GM18502 (cell line): ENCODE data around the gene RARRES1.
"Not testable (repeated sequence)": the region's sequence is repeated elsewhere in the genome, so short reads cannot be mapped to it uniquely, and the experiment has no call there.

Experiments
- ATAC-seq: cut with Tn5 transposase; IDR thresholded peaks from one replicate; pipeline ENCODE4 v1.9.1; 2021; ENCODE audit warnings: mild to moderate bottlenecking; ENCODE audit not compliant: unreplicated experiment, poor library complexity

The RARRES1 gene

DNA sequence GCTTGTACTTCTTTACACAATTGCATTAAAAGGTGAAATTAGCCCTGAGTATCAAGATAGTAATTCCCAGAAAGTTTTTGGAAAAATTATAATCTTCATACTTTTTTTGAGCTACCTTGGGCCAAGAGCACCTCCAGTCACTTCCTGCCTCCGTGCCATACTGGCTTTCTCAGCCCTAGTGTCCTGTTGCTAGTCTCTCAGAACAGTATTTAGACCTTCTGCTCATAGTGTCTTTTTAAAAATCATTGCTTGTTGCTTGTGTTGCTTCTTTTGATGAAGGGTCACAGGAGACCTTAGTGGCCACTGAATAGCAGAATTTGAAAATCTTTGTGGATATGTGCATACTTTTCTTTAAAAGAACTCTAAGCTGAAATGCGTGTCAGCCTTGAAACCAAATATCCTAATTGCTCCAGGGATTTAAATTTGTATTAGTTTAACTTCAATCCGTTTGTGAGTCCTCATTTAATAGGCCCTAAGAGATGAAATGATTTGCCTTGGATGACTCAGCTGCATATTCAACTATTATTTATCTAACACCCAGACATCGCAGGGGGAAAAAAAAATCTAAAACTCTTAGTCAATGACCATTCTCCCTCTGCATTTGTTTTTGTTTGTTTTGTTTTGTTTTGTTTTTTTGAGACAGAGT, 30.7 kb downstream of the RARRES1 start:
- no peak for ATAC-seq

DNA sequence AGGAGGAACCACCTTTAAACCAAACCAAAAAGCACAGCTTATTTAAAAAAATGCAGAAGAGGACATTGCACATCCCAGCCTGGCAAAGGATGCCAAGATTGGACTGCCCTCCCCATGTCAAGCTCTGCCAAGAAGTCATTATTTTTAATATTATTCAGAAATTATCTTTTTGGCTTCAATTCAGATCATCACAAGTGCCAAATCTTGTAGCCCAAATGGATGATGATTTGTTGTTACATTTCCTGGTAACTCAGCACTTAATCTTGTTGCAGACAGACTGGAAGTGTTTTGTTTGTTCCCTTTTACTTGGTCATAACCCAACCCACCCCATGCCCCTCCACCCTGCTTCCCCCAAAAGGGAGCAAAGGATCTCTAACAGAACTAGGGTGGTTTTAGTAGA, 31.7 kb downstream of the RARRES1 start:
- ATAC-seq, result no peak

DNA sequence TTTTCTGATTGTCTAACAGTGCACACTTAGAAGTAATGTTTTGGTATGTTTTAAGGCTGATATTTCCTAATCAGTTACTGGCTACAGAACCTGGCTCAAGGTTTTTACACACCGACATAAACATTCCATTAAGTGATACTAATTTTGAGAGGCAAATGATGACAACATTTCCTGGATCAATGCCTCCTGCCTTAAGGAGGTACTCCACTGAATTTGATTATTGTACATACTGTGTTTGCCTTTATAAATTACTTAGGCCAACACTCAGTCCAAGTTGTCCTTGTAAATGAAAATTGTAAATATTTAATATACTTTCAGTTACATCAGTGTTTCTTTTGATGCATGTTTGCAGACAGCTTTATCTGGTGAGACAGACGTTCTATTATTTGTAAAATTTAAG, 35.6 kb downstream of the RARRES1 start:
- ATAC-seq, result no peak

DNA sequence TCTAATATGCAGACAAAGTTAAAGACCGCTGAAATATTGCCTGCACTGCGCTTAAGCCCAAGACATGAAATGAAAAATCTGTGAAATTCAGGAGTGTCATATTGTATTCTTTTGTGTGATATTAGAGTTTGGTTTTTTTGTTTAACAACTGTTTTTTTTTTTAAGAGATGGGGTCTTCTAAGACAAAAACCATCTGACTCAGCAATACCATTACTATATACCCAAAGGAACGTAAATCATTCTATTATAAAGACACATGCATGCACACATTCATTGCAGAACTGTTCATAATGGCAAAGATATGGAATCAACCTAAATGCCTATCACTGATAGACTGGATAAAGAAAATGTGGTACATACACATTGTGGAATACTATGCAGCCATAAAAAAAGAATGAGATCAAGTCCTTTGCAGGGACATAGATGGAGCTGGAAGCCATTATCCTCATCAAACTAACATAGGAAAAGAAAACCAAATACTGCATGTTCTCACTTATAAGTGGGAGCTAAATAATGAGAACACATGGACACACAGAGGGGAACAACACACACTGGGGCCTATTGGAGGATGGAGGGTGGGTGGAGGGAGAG, 38.3 kb downstream of the RARRES1 start:
- not testable (repeated sequence) for ATAC-seq

DNA sequence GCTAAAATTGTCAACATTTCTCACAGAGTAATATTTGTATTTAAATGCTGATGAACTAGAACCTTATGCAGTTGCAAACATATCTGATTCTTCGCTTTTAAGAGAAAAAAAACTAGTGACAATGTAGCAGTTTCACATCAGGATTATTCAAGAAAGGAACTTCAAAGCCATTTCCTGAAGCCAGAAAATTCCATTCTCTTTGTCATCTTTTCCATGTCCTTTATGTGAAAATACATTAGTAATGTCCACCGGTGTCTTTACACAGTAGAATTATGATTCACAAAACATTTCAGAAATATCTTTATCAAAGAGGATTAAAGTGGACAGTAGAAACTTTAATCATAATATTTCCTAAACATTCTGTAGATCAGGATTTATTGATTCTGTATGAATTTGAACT, 47.1 kb downstream of the RARRES1 start:
- ATAC-seq, result no peak

DNA sequence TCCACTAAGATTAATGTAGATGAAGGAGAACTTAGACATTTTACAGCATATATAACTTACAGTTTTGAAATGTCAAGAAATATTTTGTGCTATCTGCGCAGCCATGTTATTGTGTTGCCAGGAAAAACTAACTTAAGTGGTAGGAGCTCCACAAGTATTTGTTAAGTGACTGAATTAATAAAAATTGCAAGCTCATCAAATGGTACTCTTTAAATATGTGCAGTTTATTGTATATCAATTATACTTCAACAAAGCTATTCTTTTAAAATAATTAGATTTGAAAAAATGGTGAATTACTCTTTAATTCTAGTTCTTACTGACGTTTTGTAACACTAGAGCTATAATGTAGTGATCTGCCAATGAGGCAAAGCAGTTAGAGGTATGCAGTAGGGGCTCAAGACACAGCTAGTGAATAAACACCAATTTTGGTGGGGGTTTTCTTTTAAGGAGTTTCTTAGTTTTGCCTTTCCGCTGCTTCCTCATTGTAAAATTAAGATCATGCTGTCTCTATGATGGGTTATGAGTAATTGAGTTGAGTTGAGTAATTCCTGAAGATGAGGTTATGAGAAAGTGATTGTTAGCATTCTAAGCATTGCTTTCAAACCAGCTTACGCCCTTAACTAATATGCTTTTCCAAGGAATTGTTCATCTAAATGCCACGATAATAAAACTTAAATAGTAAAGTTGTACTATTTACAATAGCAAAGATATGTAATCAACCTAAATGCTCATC, 48.9 kb downstream of the RARRES1 start:
- no peak for ATAC-seq

DNA sequence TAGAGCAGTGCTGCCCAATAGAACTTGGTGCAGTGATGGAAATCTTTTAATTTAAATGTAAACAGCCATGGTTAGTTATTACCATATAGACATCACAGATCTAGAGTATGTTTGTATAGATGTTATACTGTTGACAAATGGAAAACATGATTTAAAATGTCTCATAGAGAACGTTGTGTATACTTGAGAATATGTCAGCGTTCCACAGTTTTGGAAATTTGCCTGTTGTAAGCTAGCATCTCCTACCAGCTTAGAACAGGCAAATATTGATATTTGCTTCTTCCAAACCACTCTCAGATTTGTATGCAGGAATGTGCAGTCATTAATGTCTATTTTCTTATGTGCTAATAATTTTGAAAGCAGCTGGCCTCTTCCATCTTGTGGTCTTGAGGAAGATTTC, 51.4 kb downstream of the RARRES1 start:
- ATAC-seq, result no peak

DNA sequence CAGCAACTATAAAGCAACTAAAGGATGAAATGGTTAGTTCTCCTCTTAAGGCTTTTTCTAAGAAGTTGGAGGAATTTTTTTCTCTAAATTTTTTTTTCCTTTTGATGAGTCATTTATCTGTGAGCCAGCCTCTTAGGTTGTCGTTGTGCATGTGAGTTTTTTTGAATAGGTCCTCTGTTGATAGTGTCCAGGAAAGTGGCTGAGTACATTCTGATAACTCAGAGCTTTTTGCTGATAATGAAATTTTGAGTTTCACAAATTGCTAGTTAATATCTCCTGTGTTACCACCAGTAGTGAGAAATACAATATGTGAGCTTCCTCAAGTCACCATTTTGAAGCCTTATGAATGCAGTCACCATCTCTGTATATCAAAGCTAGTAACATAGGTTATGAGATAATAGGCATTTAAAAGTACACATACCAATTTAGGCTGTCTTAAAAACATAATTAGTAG, 52.7 kb downstream of the RARRES1 start:
- no peak for ATAC-seq

DNA sequence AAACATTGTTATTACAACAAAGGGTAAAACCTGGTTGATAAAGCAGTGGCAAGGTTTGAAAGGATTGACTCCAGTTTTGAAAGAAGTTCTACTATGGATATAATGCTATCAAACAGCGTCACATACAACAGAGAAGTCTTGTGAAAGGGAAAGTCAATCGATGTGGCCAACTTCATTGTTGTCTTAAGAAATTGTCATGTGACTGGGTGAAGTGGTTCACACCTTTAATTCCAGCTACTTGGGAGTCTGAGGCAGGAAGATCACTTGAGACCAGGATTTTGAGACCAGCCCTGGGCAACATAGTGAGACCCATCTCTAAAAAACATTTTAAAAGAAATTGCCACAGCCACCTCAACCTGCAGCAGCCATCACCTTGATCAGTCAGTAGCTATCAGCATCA, 53.6 kb downstream of the RARRES1 start:
- no peak for ATAC-seq

DNA sequence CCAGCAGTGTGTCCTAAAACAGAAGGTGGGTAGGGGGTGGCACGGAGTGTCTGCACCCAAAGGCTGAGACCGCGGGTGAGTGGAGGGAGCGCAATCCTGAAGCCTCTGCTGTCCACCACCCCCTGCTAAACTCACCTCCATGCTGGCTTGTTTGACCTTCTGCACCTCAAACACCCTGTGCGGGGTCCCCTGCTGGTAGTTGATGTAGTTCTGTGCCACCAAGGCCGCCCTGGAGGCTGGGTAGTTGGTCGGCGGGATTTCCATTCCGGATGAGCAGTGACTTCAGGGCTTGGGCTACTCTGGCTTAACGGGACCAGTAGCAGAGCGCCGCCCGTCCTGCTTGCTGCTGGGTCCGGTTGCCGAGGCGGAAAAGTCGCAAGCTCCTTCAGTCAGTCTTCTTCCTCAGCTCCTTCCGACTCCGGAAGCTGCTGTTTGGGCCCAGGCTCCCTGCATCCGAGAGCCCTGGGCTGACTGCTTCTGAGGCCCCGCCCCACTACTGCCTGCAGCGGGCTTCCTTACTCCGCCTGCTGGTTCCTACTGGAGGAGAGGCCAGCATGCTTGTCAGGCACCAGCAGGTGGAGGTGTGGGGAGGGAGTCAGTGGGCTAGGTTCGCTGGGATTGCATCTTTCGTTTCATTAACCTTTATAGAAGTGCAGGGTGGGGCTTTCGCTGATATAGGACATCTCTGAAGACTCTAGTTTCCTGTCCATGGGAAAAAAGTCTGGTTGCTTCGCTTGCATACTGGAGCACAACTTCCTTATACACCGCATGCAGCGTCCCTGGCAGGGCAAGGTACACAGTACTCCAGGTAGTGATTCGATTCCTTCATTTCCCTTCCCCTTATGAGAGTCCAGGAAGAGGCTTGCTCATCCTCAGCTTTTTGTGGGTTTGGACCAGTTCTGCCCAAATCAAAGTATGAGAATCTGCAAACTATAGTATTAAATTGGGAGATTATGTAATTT, 59.8 kb downstream of the RARRES1 start, which contains the start of gene LXN:
Gene LXN (minus strand): TSS at position 434 of the 962 bp plus-strand sequence. CDS start 170 bp downstream, at position 264.
- peak; percentile 100 for ATAC-seq

DNA sequence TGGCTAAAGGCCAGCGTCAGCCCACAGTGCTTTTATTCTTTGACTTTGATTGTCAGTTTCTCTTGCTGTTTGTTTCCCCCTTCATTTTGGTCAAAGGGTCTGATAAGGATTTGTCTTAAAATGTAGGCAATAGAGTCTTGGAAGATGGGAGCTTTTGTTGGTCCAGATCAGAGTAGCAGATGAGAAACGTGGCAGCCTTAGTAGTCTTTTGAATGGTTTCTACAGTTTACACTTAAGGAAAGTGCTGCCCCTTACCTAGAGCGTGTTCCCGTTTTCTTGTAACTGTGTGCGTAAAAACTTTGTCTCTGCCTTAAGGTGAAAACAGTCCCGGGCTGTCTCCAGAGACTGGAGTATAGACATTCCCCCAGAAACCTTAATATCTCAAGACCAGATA, 60.4 kb downstream of the RARRES1 start:
- ATAC-seq, result peak; percentile 1

DNA sequence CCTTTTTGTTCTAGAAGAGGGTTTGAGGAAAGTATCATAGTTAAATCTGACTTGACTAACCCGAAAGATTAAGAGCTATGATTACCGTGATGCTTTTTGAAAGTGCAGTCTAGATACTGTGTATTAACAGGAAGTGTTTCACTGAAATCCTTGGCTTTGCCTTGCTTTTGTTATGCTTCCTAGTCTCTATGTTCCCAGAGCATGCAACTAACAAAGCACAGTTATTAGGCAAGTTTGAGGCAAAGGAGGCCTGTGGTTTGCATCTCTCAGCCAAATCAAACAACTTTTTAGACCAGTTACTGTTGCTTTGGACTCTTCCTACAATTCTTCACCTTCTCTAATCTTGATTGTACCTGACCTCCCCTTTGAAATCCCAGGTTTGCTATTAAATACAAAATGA, 63.8 kb downstream of the RARRES1 start:
- no peak for ATAC-seq

DNA sequence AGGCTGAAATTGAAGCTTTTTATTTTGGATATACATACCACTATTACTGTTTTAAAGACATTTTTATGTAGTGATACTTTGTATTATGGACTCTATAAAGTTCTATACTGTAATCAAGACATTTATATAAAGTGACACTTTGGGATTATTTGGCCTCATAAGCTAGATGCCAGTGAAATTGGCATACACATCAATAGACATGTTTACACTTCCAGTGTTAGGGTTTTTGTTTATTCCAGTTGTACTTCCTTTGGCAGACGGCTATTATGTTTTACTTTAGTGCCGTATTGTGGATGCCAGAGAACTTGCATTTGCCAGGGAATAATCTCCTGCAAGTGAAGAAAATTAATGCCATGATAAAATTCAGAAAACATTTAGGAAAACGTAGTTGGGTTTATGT, 65.8 kb downstream of the RARRES1 start:
- no peak for ATAC-seq

DNA sequence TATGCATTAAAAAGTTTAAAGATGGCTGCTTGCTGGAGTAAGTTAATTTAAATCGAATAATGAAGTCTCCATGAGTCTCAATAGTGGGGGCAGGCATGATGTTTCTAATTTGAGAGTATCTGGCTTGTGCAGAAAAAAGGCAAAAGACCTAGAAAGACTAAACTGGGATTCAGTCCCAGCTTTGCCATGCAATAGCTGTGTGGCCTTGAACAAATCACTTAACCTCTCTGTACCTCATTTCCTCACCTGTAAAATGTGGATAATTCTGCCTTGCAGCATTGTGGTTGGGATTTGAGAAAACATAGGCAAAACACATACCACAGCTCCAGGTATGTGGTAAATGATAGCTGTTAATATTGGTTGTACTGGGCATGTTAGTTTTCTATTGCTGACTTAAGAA, 68.4 kb downstream of the RARRES1 start:
- ATAC-seq, result no peak

DNA sequence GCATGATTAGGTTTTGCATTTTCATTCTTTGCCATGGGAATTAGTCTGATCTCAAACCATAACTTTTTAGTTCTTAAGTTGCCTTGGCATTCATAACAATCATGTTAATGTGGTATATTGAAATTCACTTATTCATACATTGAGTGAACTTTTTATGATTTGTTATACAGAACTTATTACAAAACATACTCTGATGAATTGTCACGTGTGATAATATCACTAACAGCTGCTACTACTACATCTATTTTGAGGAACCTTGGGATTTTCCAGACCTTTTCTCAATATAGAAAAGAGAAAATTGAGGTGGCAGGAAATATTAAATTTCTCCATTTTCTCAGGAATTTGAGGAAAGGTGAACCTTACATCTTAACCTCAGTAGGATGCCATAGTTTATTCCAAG, 69.0 kb downstream of the RARRES1 start:
- ATAC-seq, result no peak

DNA sequence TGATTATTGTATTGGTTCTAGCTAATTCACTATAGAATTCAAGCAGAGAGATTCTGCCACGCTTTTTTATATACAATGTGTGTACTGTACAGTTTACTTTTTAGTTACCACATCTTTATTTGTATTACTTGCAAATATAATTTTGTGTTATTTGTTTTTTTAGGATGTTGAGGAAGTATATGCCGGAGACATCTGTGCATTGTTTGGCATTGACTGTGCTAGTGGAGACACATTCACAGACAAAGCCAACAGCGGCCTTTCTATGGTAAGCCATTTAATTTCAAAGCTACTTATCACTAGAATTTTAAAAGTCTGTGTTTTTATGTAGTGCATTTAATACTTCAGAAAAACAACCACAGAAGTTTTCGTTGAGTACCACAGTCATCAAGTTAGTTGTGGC, 71.5 kb downstream of the RARRES1 start:
- ATAC-seq, result no peak

DNA sequence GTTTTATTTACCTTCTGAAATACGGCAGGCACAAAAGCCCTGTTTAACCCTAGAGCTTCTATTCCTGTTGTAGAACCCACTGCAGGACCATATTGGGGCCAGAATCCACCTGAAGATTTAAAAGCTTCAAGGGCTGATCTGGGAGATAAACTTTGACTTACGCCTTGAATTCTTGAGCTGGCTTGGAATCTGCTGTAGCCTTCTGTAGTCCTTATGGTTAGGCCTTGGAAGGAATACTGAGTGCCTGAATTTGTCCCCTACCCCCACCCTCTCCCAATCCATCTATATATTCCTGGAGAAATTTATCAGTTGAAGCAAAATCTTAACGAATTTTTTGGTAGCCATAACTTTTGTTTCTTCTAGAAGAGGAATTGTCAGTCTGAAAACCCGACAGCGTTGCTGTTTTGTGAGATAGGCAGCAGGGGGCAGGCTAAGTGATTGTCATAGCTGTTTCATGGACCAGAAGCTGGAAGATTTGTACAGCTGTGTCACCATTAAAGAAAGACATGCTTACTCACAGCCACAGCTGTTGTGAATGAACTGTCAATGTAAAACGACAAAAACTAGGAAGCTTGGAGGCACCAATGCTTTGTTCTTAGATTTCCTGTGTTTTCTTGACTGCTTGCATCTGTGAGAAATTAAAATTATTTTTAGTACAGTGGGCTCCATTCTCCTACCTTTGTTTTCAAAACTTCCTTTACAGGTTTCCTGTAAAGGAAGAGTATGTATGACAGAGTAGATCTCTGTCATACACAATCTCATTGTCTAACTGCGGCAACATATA, 72.6 kb downstream of the RARRES1 start:
- ATAC-seq, result peak; percentile 93

DNA sequence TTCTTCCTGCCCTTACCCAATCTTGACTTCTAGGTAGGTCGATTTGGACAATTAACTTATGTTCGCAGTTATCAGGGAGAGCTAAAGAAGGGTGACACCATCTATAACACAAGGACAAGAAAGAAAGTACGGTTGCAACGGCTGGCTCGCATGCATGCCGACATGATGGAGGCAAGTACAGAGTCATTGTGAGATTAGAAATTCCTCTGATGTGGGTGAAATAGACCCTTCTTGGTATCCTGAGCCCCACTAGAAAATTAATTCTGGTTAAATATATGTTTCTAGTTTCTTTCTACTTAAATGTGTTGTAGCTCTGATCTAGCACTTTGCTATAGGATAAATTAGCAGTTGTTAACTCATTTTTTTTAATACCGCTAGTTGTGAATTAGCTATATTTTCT, 73.4 kb downstream of the RARRES1 start:
- ATAC-seq, result no peak

DNA sequence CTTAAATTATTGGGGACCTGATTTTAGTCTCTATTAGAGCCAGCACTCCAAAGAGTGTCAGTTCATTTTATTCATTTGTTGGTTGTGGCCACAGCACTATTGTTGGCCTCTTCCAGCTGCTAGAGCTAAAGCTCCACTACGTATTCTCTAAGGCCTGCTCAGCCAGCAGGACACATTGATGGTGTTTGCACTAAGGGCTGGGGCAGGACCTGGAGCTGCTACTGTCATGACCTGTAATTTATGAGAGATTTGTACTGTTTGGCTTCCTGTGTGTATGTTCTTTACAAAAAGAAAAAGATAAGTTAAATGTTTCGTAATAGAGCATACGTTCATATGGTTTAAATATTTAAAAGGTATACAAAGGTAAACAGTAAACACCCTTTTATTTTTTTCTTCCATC, 79.8 kb downstream of the RARRES1 start:
- ATAC-seq, result no peak

DNA sequence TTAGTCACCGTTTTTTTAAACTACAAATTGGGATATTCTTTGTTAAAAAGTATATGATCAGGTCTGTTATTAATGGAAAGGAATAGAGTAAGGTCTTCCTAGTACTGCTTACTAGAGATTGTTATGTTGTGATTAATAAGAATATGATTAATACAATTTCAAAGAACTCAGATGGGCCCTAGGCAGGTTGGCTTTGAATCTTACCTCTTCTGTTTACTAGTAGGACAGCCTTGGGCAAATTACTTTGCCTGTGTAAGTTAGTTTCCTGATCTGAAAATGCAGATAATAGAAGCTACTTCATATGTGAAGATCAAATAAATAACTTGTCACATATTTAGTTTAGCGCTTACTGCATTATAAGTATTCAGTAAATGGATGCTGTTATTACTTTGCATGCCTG, 81.1 kb downstream of the RARRES1 start:
- ATAC-seq, result no peak
